GM12878 (cell line): ENCODE measurements around the gene FARS2.

Experiments used
- ATF2 ChIP-seq: IDR thresholded peaks from 2 replicates; pipeline ENCODE4 v1.6.1; 2012; ENCODE audit warnings: low read length, inconsistent platforms
- CEBPB ChIP-seq, 2 experiments: fragments of 150-350 bp in 1 of 2; IDR thresholded peaks; 2 replicates each; pipeline ENCODE4 v1.6.1; 2012 to 2014; ENCODE audit warnings: low read depth in 2 of 2, low read length in 2 of 2, borderline replicate concordance in 1 of 2, inconsistent platforms in 1 of 2
- CTCF ChIP-seq, 3 experiments: IDR thresholded peaks in 2 of 3; conservative IDR thresholded peaks in 1 of 3; 2 replicates each; pipeline ENCODE4 v1.5.1; 2011; ENCODE audit warnings: low read depth in 3 of 3, low read length in 3 of 3, mild to moderate bottlenecking in 3 of 3, control low read depth in 2 of 3, moderate library complexity in 2 of 3, inconsistent platforms in 1 of 3, mixed read lengths in 1 of 3; ENCODE audit not compliant: control insufficient read depth in 2 of 3, insufficient read depth in 1 of 3; ENCODE audit errors: extremely low read depth in 1 of 3
- EP300 ChIP-seq, 2 experiments: fragments of 150-350 bp in 1 of 2; IDR thresholded peaks; 2 replicates each; pipeline ENCODE4 v1.6.1; 2011 to 2012; ENCODE audit warnings: low read depth in 2 of 2, low read length in 2 of 2, borderline replicate concordance in 1 of 2, improper control_type of control experiment in 1 of 2, inconsistent platforms in 1 of 2; ENCODE audit not compliant: control insufficient read depth in 1 of 2
- EZH2 ChIP-seq: IDR thresholded peaks from 2 replicates; pipeline ENCODE4 v1.6.1; 2012; ENCODE audit warnings: low read depth, mild to moderate bottlenecking, control low read depth, inconsistent platforms, low read length, borderline replicate concordance; ENCODE audit not compliant: control insufficient read depth
- GATAD2B ChIP-seq: fragments of 450-650 bp; conservative IDR thresholded peaks from 2 replicates; pipeline ENCODE4 v1.6.1; 2017; ENCODE audit warnings: low read depth, mild to moderate bottlenecking, moderate library complexity
- HDAC6 ChIP-seq: fragments of 200-600 bp; sonication (generic); IDR thresholded peaks from one replicate; pipeline ENCODE4 v1.8.0; 2017; ENCODE audit warnings: antibody characterized with exemption; ENCODE audit not compliant: unreplicated experiment
- LARP7 ChIP-seq: fragments of 450-650 bp; IDR thresholded peaks from 2 replicates; pipeline ENCODE4 v1.6.1; 2017; ENCODE audit warnings: mild to moderate bottlenecking
- NFIC ChIP-seq: IDR thresholded peaks from 2 replicates; pipeline ENCODE4 v1.6.1; 2012; ENCODE audit warnings: low read depth, mild to moderate bottlenecking, inconsistent platforms, low read length, moderate library complexity
- NFXL1 ChIP-seq: fragments of 450-650 bp; IDR thresholded peaks from 2 replicates; pipeline ENCODE4 v1.6.1; 2017; ENCODE audit warnings: antibody characterized with exemption, mild to moderate bottlenecking, borderline replicate concordance
- PML ChIP-seq: IDR thresholded peaks from 2 replicates; pipeline ENCODE4 v1.6.1; 2012; ENCODE audit warnings: low read length, inconsistent platforms
- ZNF24 ChIP-seq: fragments of 450-650 bp; IDR thresholded peaks from 2 replicates; pipeline ENCODE4 v1.6.1; 2017; ENCODE audit warnings: antibody characterized with exemption, mild to moderate bottlenecking

- no peak for TF ChIP-seq NFXL1
- no peak for TF ChIP-seq CEBPB (IDR thresholded peaks at IDR 0.05; ENCODE audit: borderline replicate concordance in 1 of 2, low read depth in 2 of 2, low read length in 2 of 2)
- TF ChIP-seq ATF2: no peak
- peak; percentile 46 to 50 (median 50); a peak in 4 of 6 replicates for TF ChIP-seq CTCF (IDR thresholded peaks at IDR 0.05 in 2 of 3, conservative IDR thresholded peaks at IDR 0.05 in 1 of 3; ENCODE audit: control insufficient read depth in 2 of 3, extremely low read depth in 1 of 3, insufficient read depth in 1 of 3, low read depth in 3 of 3, low read length in 3 of 3)
- no peak for TF ChIP-seq NFIC
- no peak for TF ChIP-seq ZNF24
- TF ChIP-seq GATAD2B: no peak
- no peak for TF ChIP-seq LARP7
- no peak for TF ChIP-seq EP300 (IDR thresholded peaks at IDR 0.05; ENCODE audit: borderline replicate concordance in 1 of 2, control insufficient read depth in 1 of 2, low read depth in 2 of 2, low read length in 2 of 2)
- no peak for TF ChIP-seq HDAC6
- no peak for TF ChIP-seq EZH2
- TF ChIP-seq PML: no peak
These were observed 161.1 kb downstream of the FARS2 start for GRCh38 chr6:5422321-5422915.
